ENCODE data around the gene CDK6. TPM values are rescaled to one million over a fixed set of nuclear protein-coding genes. Genes with fewer than 3 reads are reported as not detected.

CDK6 gene
- total and polyA plus RNA-seq, 2 experiments from 2014 or later, result 7.4 to 23.7 TPM

GRCh38 chr7:92624298-92624996 is 211.9 kb downstream of the CDK6 start:
- Histone ChIP-seq H3K27ac (ENCODE audit: low read depth) (no peak overlapping the region), H4K20me1 (replicated peaks; ENCODE audit: insufficient read depth) (no peaks in the 10 kb centered on the region), H3K4me1 (ENCODE audit: insufficient read depth) (no peaks in the 10 kb centered on the region), H3F3A (replicated peaks; ENCODE audit: low read depth) (no peaks in the 10 kb centered on the region), H3K4me2 (no peak overlapping the region), H3K36me3 (ENCODE audit: insufficient read depth) (no peaks in the 10 kb centered on the region), H2AFZ (no peak overlapping the region), H3K4me3 (no peak overlapping the region), H3K9me2 (ENCODE audit: insufficient read depth) (no peaks in the 10 kb centered on the region), H3K27me3 (ENCODE audit: insufficient read depth) (no peaks in the 10 kb centered on the region), H3K79me2 (replicated peaks; ENCODE audit: insufficient read depth) (no peaks in the 10 kb centered on the region)
- H3K27ac Mint-ChIP-seq, result no peak overlapping the region
- peaks cover 5% of the 10 kb centered on the region for H3K27me3 Mint-ChIP-seq (ENCODE audit: insufficient read depth, low read depth, poor library complexity)
- no peaks in the 10 kb centered on the region; the same call in 2 of the 3 replicates for H3K9me3 Mint-ChIP-seq
- TF ChIP-seq CREB1 (CRISPR knock-in tag; IDR thresholded peaks at IDR 0.05; ENCODE audit: low read depth) (no peak), ZNF462 (CRISPR knock-in tag; IDR thresholded peaks at IDR 0.05) (no peak), NANOG (IDR thresholded peaks at IDR 0.05; ENCODE audit: borderline replicate concordance) (no peak), STAT1 (IDR thresholded peaks at IDR 0.05; ENCODE audit: unreplicated experiment) (no peak), ZNF114 (CRISPR knock-in tag; IDR thresholded peaks at IDR 0.05) (no peak), EZH2phosphoT487 (IDR thresholded peaks at IDR 0.05; ENCODE audit: unreplicated experiment) (no peak), JUNB (IDR thresholded peaks at IDR 0.05; ENCODE audit: unreplicated experiment) (no peak), POLR2AphosphoS5 (IDR thresholded peaks at IDR 0.05; ENCODE audit: low read depth) (no peak), ZNF331 (CRISPR knock-in tag; IDR thresholded peaks at IDR 0.05; ENCODE audit: low read depth) (no peak), EZH2 (IDR thresholded peaks at IDR 0.05; ENCODE audit: low read depth, unreplicated experiment) (no peak)
- TF ChIP-seq, protein P1, sequence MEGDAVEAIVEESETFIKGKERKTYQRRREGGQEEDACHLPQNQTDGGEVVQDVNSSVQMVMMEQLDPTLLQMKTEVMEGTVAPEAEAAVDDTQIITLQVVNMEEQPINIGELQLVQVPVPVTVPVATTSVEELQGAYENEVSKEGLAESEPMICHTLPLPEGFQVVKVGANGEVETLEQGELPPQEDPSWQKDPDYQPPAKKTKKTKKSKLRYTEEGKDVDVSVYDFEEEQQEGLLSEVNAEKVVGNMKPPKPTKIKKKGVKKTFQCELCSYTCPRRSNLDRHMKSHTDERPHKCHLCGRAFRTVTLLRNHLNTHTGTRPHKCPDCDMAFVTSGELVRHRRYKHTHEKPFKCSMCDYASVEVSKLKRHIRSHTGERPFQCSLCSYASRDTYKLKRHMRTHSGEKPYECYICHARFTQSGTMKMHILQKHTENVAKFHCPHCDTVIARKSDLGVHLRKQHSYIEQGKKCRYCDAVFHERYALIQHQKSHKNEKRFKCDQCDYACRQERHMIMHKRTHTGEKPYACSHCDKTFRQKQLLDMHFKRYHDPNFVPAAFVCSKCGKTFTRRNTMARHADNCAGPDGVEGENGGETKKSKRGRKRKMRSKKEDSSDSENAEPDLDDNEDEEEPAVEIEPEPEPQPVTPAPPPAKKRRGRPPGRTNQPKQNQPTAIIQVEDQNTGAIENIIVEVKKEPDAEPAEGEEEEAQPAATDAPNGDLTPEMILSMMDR (conservative IDR thresholded peaks at IDR 0.05; ENCODE audit: low read depth in 2 of 2), result no peak
- TF ChIP-seq, protein P2, sequence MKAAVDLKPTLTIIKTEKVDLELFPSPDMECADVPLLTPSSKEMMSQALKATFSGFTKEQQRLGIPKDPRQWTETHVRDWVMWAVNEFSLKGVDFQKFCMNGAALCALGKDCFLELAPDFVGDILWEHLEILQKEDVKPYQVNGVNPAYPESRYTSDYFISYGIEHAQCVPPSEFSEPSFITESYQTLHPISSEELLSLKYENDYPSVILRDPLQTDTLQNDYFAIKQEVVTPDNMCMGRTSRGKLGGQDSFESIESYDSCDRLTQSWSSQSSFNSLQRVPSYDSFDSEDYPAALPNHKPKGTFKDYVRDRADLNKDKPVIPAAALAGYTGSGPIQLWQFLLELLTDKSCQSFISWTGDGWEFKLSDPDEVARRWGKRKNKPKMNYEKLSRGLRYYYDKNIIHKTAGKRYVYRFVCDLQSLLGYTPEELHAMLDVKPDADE (IDR thresholded peaks at IDR 0.05), result no peak
- TF ChIP-seq, protein P3, sequence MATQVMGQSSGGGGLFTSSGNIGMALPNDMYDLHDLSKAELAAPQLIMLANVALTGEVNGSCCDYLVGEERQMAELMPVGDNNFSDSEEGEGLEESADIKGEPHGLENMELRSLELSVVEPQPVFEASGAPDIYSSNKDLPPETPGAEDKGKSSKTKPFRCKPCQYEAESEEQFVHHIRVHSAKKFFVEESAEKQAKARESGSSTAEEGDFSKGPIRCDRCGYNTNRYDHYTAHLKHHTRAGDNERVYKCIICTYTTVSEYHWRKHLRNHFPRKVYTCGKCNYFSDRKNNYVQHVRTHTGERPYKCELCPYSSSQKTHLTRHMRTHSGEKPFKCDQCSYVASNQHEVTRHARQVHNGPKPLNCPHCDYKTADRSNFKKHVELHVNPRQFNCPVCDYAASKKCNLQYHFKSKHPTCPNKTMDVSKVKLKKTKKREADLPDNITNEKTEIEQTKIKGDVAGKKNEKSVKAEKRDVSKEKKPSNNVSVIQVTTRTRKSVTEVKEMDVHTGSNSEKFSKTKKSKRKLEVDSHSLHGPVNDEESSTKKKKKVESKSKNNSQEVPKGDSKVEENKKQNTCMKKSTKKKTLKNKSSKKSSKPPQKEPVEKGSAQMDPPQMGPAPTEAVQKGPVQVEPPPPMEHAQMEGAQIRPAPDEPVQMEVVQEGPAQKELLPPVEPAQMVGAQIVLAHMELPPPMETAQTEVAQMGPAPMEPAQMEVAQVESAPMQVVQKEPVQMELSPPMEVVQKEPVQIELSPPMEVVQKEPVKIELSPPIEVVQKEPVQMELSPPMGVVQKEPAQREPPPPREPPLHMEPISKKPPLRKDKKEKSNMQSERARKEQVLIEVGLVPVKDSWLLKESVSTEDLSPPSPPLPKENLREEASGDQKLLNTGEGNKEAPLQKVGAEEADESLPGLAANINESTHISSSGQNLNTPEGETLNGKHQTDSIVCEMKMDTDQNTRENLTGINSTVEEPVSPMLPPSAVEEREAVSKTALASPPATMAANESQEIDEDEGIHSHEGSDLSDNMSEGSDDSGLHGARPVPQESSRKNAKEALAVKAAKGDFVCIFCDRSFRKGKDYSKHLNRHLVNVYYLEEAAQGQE (IDR thresholded peaks at IDR 0.05; ENCODE audit: unreplicated experiment), result no peak
- H3K36me3 Mint-ChIP-seq (ENCODE audit: low read depth), result no peaks in the 10 kb centered on the region
- peaks cover 2% of the 10 kb centered on the region; the same call in 1 of the 3 replicates for H3K4me1 Mint-ChIP-seq
- H3K4me3 Mint-ChIP-seq, result no peak overlapping the region
- DNase-seq (ENCODE audit: low spot score) (no peak), ATAC-seq (no peak)
